Duodenal mucosa (tissue), 2 donors: ENCODE measurements around the gene NRIP1.

Source experiments
- H3K27ac ChIP-seq: one replicate; pipeline ENCODE4 v1.7.0; 2013; ENCODE audit warnings: low read depth, low read length
- H3K27me3 ChIP-seq, 2 donors: one replicate each; pipeline ENCODE4 v1.7.0; 2013; ENCODE audit warnings: low read length in 2 of 2, control low read depth in 1 of 2; ENCODE audit not compliant: insufficient read depth in 2 of 2, control insufficient read depth in 1 of 2
- H3K36me3 ChIP-seq, 2 donors: one replicate each; pipeline ENCODE4 v1.7.0; 2013; ENCODE audit warnings: low read length in 2 of 2, control low read depth in 1 of 2; ENCODE audit not compliant: insufficient read depth in 2 of 2, control insufficient read depth in 1 of 2
- H3K4me1 ChIP-seq, 2 donors: one replicate each; pipeline ENCODE4 v1.7.0; 2013; ENCODE audit warnings: low read length in 2 of 2, control low read depth in 1 of 2; ENCODE audit not compliant: insufficient read depth in 2 of 2, control insufficient read depth in 1 of 2
- H3K4me3 ChIP-seq, 2 donors: one replicate each; pipeline ENCODE4 v1.7.0; 2013; ENCODE audit warnings: low read length in 2 of 2, low read depth in 1 of 2
- H3K9ac ChIP-seq, 2 donors: one replicate each; pipeline ENCODE4 v1.7.0; 2013; ENCODE audit warnings: low read length in 2 of 2, low read depth in 1 of 2
- H3K9me3 ChIP-seq, 2 donors: one replicate each; pipeline ENCODE4 v1.7.0; 2013; ENCODE audit warnings: low read length in 2 of 2, control low read depth in 1 of 2; ENCODE audit not compliant: control insufficient read depth in 1 of 2

Gene NRIP1, protein sequence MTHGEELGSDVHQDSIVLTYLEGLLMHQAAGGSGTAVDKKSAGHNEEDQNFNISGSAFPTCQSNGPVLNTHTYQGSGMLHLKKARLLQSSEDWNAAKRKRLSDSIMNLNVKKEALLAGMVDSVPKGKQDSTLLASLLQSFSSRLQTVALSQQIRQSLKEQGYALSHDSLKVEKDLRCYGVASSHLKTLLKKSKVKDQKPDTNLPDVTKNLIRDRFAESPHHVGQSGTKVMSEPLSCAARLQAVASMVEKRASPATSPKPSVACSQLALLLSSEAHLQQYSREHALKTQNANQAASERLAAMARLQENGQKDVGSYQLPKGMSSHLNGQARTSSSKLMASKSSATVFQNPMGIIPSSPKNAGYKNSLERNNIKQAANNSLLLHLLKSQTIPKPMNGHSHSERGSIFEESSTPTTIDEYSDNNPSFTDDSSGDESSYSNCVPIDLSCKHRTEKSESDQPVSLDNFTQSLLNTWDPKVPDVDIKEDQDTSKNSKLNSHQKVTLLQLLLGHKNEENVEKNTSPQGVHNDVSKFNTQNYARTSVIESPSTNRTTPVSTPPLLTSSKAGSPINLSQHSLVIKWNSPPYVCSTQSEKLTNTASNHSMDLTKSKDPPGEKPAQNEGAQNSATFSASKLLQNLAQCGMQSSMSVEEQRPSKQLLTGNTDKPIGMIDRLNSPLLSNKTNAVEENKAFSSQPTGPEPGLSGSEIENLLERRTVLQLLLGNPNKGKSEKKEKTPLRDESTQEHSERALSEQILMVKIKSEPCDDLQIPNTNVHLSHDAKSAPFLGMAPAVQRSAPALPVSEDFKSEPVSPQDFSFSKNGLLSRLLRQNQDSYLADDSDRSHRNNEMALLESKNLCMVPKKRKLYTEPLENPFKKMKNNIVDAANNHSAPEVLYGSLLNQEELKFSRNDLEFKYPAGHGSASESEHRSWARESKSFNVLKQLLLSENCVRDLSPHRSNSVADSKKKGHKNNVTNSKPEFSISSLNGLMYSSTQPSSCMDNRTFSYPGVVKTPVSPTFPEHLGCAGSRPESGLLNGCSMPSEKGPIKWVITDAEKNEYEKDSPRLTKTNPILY (N-terminal part only)

GRCh38 chr21:15064576-15065391 is at the start of gene NRIP1:
TSS of gene NRIP1 (minus strand) at chr21:15065000. CDS start at chr21:14968192, 96,808 bp downstream.
- peak within 1 kb of the TSS; percentile 90 for H3K27ac ChIP-seq
- H3K4me1 ChIP-seq, result peaks cover 24 to 25% of the 10 kb centered on the region in 2 donors
- peak within 1 kb of the TSS; percentile 90 to 92 for H3K4me3 ChIP-seq
- H3K27me3 ChIP-seq, result no peaks in the 10 kb centered on the region
- H3K9me3 ChIP-seq, result no peaks in the 10 kb centered on the region
- peak within 1 kb of the TSS; percentile 82 to 86 for H3K9ac ChIP-seq
- H3K36me3 ChIP-seq, result no peaks in the 10 kb centered on the region

GRCh38 chr21:15112858-15113257 is 48.1 kb upstream of the NRIP1 start:
- Histone ChIP-seq H3K4me1 (no peaks in the 10 kb centered on the region), H3K4me3 (no peak overlapping the region), H3K27ac (no peak overlapping the region), H3K27me3 (no peaks in the 10 kb centered on the region), H3K9ac (no peak overlapping the region), H3K9me3 (no peaks in the 10 kb centered on the region), H3K36me3 (no peaks in the 10 kb centered on the region)

DNA sequence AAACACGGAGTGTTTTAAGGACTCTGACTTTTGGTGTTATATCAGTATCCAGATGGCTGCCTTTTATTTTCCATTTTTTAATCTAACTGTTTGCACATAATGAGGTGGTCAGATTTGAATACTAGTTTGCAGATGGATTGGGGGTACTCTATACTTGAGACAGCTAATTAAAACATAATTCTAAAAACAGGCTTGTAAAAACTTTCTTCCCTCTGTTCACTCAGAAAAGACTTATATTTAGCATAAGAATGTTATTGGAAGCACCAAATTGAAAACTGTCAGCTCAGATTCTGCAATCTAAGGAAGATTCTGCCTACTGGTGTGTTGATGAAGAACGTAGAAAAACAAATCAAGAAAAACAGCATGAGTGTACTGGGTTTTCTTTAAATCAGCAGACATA is 44.0 kb upstream of the NRIP1 start:
- no peaks in the 10 kb centered on the region for H3K9me3 ChIP-seq
- no peaks in the 10 kb centered on the region for H3K27me3 ChIP-seq
- H3K27ac ChIP-seq, result no peak overlapping the region
- H3K36me3 ChIP-seq, result no peaks in the 10 kb centered on the region
- H3K9ac ChIP-seq, result no peak overlapping the region
- H3K4me3 ChIP-seq, result no peak overlapping the region
- no peaks in the 10 kb centered on the region for H3K4me1 ChIP-seq

DNA sequence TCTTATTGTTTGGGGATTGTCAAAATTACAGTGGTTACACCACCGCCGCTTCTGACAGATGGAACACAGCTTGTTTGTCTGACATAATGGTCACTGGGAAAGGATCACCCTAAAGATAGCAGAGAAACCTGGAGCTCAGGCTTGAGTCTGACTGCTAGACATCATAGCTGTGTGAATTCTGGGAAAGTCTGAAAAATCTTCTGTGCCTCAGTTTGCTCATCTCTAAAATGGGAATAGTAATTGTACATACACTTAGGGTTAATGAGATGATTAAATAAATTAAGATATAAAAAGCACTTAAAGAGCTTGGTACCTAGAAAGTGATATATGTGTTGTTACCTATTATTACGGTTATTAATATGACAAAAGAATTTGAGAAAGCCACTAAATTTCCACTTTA is 39.7 kb upstream of the NRIP1 start:
- H3K27ac ChIP-seq, result no peak overlapping the region
- H3K4me3 ChIP-seq, result no peak overlapping the region
- H3K4me1 ChIP-seq, result no peaks in the 10 kb centered on the region
- H3K9me3 ChIP-seq, result no peaks in the 10 kb centered on the region
- no peaks in the 10 kb centered on the region for H3K36me3 ChIP-seq
- no peaks in the 10 kb centered on the region for H3K27me3 ChIP-seq
- H3K9ac ChIP-seq, result no peak overlapping the region

DNA sequence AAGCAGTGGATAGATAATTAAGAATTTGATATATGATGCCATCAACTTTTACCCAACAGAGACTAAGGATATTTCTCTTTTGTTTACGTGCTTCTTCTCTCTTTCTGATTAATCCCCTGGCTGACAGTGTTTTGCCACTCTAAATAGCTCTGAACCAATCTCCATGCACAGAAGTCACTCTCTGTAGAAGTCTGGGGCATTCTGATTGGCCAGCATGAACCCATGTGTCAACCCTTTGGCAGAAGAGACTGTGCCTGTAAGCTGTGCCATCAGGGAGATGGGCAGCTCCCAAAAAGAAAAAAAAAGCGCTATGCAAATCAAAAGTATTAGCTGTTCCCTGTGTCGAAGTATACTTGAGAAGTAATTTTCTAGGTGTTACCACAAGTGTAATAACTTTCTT is 34.1 kb upstream of the NRIP1 start:
- Histone ChIP-seq H3K36me3 (no peaks in the 10 kb centered on the region), H3K27me3 (no peaks in the 10 kb centered on the region), H3K9ac (no peak overlapping the region), H3K9me3 (no peaks in the 10 kb centered on the region), H3K4me1 (no peaks in the 10 kb centered on the region), H3K4me3 (no peak overlapping the region), H3K27ac (no peak overlapping the region)

DNA sequence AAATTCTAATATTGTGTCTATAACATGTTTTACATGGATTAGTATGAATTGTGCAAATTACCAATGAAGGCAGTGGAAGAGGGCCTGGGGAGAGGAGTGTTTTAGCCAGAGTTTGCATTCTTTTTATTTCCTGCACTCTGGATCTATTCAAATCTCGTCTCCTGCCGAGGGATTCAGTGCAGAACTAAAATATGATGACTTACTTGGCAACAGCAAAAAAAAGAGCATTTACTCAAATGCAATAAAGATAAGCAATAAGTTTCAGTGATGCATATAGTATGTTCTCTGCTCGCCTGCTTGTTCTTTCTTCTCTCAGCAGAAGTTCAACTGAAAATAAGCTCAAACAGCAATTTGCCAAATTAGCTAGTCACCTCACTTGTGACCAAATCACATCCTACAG is 33.4 kb upstream of the NRIP1 start:
- H3K36me3 ChIP-seq, result no peaks in the 10 kb centered on the region
- H3K4me3 ChIP-seq, result no peak overlapping the region
- no peak overlapping the region for H3K9ac ChIP-seq
- no peak overlapping the region for H3K27ac ChIP-seq
- no peaks in the 10 kb centered on the region for H3K4me1 ChIP-seq
- H3K27me3 ChIP-seq, result no peaks in the 10 kb centered on the region
- no peaks in the 10 kb centered on the region for H3K9me3 ChIP-seq

- Histone ChIP-seq H3K27ac (no peak overlapping the region), H3K9ac (no peak overlapping the region), H3K9me3 (no peaks in the 10 kb centered on the region), H3K4me3 (no peak overlapping the region), H3K36me3 (no peaks in the 10 kb centered on the region), H3K27me3 (no peaks in the 10 kb centered on the region), H3K4me1 (no peaks in the 10 kb centered on the region)
These were observed 32.8 kb upstream of the NRIP1 start for GRCh38 chr21:15097580-15097979.

DNA sequence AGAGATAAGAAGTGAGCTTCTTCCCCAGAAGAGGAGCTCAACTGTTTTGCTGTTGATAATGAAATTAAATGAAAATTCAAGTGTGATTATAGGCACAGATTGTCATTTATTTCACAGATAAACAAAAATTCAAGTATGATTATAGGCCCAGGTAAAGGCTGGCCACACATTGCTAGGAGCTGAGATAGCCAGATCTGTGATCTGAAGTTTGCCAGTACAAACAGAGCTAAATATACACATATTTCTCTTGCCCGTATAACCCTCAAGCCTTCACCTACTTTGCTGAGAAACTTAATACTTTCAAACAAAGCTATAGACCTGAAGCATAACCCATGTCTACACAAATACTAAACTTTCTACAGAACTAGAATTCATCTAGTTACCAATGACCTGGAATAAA is 31.3 kb upstream of the NRIP1 start:
- no peaks in the 10 kb centered on the region for H3K9me3 ChIP-seq
- H3K27ac ChIP-seq, result no peak overlapping the region
- H3K9ac ChIP-seq, result no peak overlapping the region
- no peaks in the 10 kb centered on the region for H3K4me1 ChIP-seq
- H3K4me3 ChIP-seq, result no peak overlapping the region
- no peaks in the 10 kb centered on the region for H3K36me3 ChIP-seq
- no peaks in the 10 kb centered on the region for H3K27me3 ChIP-seq

GRCh38 chr21:15095326-15095725 is 30.5 kb upstream of the NRIP1 start:
- Histone ChIP-seq H3K36me3 (no peaks in the 10 kb centered on the region), H3K4me3 (no peak overlapping the region), H3K9ac (no peak overlapping the region), H3K4me1 (no peaks in the 10 kb centered on the region), H3K27ac (no peak overlapping the region), H3K9me3 (no peaks in the 10 kb centered on the region), H3K27me3 (no peaks in the 10 kb centered on the region)
